Endodermal cell (in vitro differentiated cells): Measurements from ENCODE around the gene ZMYND12. TPM values are rescaled to one million over a fixed set of nuclear protein-coding genes. Genes with fewer than 3 reads are reported as not detected.

Experiments used
- DNase-seq: peaks from one replicate; pipeline ENCODE4 v3.0.0-alpha.2; 2017
- H3K27ac ChIP-seq: 2 replicates; pipeline ENCODE4 v1.5.1; 2013; ENCODE audit warnings: mild to moderate bottlenecking, low read depth, low read length, moderate library complexity
- H3K27me3 ChIP-seq: 2 replicates; pipeline ENCODE4 v1.6.1; 2013; ENCODE audit warnings: mild to moderate bottlenecking, low read length, moderate library complexity; ENCODE audit not compliant: insufficient read depth, control insufficient read depth, poor library complexity, severe bottlenecking
- H3K36me3 ChIP-seq: 2 replicates; pipeline ENCODE4 v1.7.0; 2013; ENCODE audit warnings: mild to moderate bottlenecking, low read length, moderate library complexity; ENCODE audit not compliant: control insufficient read depth, insufficient read depth
- H3K4me1 ChIP-seq: one replicate; pipeline ENCODE4 v1.7.0; 2013; ENCODE audit warnings: low read length; ENCODE audit not compliant: control insufficient read depth, insufficient read depth
- H3K4me3 ChIP-seq: 2 replicates; pipeline ENCODE4 v1.5.1; 2013; ENCODE audit warnings: mild to moderate bottlenecking, low read length, moderate library complexity
- H3K9ac ChIP-seq: 2 replicates; pipeline ENCODE4 v1.6.1; 2013; ENCODE audit warnings: mild to moderate bottlenecking, low read length, moderate library complexity; ENCODE audit not compliant: poor library complexity, severe bottlenecking; ENCODE audit errors: extremely low read depth
- H3K9me3 ChIP-seq: 2 replicates; pipeline ENCODE4 v1.6.1; 2013; ENCODE audit warnings: mild to moderate bottlenecking, low read length, moderate library complexity; ENCODE audit not compliant: control insufficient read depth
- H3K27ac Mint-ChIP-seq: 2 replicates; pipeline ENCODE4 v1.8.0; 2020; ENCODE audit warnings: mixed read lengths
- H3K27me3 Mint-ChIP-seq: 2 replicates; pipeline ENCODE4 v1.8.0; 2021; ENCODE audit warnings: mild to moderate bottlenecking, mixed read lengths; ENCODE audit not compliant: insufficient read depth
- H3K36me3 Mint-ChIP-seq: 2 replicates; pipeline ENCODE4 v1.8.0; 2020; ENCODE audit warnings: low read depth, mixed read lengths
- H3K4me1 Mint-ChIP-seq: 2 replicates; pipeline ENCODE4 v1.8.0; 2020; ENCODE audit warnings: mixed read lengths
- H3K4me3 Mint-ChIP-seq: 2 replicates; pipeline ENCODE4 v1.8.0; 2020; ENCODE audit warnings: mild to moderate bottlenecking, moderate library complexity, mixed read lengths
- H3K9me3 Mint-ChIP-seq: 2 replicates; pipeline ENCODE4 v1.8.0; 2020; ENCODE audit warnings: mild to moderate bottlenecking, mixed read lengths
- CTCF ChIP-seq: fragments of 200-600 bp; sonication (generic); conservative IDR thresholded peaks from 2 replicates; pipeline ENCODE4 v1.5.0; 2021; ENCODE audit warnings: antibody characterized with exemption, mild to moderate bottlenecking
- WGBS, 2 experiments: methylation state at CpG; one replicate each; pipeline versions ENCODE4 v1.1.5 to v1.1.7; 2013; ENCODE audit warnings: missing lambda C conversion rate in 2 of 2, mixed read lengths in 1 of 2; ENCODE audit not compliant: insufficient coverage in 1 of 2, insufficient read length in 1 of 2; 5-methylcytosine and 5-hydroxymethylcytosine counted together
- total RNA-seq, 2 donors: library from RNA; stranded (reverse); fragmentation: NEBNext Ultra II Directional in 1 of 2; extraction: Animal tissue kit (Norgen Biotek cat#: 25700) in 1 of 2; gene quantifications; 2 replicates in 1 of 2; 3 replicates in 1 of 2; pipeline ENCODE4 v1.2.1, GENCODE V29; 2021

The ZMYND12 gene
- total RNA-seq, 2 donors from 2014 or later, result 0.44 to 1.1 TPM

- H3K27ac Mint-ChIP-seq, result no peak overlapping the region
- no peaks in the 10 kb centered on the region for H3K27me3 Mint-ChIP-seq
- Histone ChIP-seq H3K4me3 (no peak overlapping the region), H3K4me1 (no peaks in the 10 kb centered on the region), H3K9me3 (no peaks in the 10 kb centered on the region), H3K36me3 (no peaks in the 10 kb centered on the region), H3K27ac (no peak overlapping the region), H3K27me3 (no peaks in the 10 kb centered on the region), H3K9ac (no peak overlapping the region)
- 82 to 90% methylated on average over 2 of the region's 2 CpGs for WGBS, 2 experiments
- H3K4me1 Mint-ChIP-seq, result no peaks in the 10 kb centered on the region
- H3K9me3 Mint-ChIP-seq, result no peaks in the 10 kb centered on the region
- H3K36me3 Mint-ChIP-seq, result no peaks in the 10 kb centered on the region
- no peak for TF ChIP-seq CTCF
- no peak overlapping the region for H3K4me3 Mint-ChIP-seq
- no peak for DNase-seq
These were observed 15.9 kb downstream of the ZMYND12 start for GRCh38 chr1:42439940-42440339.

- H3K27ac Mint-ChIP-seq, result no peak overlapping the region
- Histone ChIP-seq H3K36me3 (no peaks in the 10 kb centered on the region), H3K4me1 (peaks cover 4% of the 10 kb centered on the region), H3K27me3 (no peaks in the 10 kb centered on the region), H3K27ac (no peak overlapping the region), H3K9me3 (no peaks in the 10 kb centered on the region), H3K4me3 (no peak overlapping the region), H3K9ac (no peak overlapping the region)
- H3K9me3 Mint-ChIP-seq, result no peaks in the 10 kb centered on the region
- no peak overlapping the region for H3K4me3 Mint-ChIP-seq
- TF ChIP-seq CTCF, result no peak
- H3K4me1 Mint-ChIP-seq, result peaks cover 12% of the 10 kb centered on the region
- no peaks in the 10 kb centered on the region for H3K27me3 Mint-ChIP-seq
- DNase-seq, result no peak
- WGBS, 2 experiments, result 60 to 86% methylated on average over 1 to 4 of the region's 4 CpGs
- H3K36me3 Mint-ChIP-seq, result no peaks in the 10 kb centered on the region
These were observed 21.5 kb downstream of the ZMYND12 start for GRCh38 chr1:42434340-42434739.

GRCh38 chr1:42433369-42433768 lies 22.5 kb downstream of the ZMYND12 start:
- no peaks in the 10 kb centered on the region for H3K27me3 ChIP-seq
- H3K27ac ChIP-seq, result no peak overlapping the region
- DNase-seq, result no peak
- no peaks in the 10 kb centered on the region for H3K27me3 Mint-ChIP-seq
- no peak overlapping the region for H3K4me3 ChIP-seq
- no peaks in the 10 kb centered on the region for H3K9me3 Mint-ChIP-seq
- H3K27ac Mint-ChIP-seq, result no peak overlapping the region
- no peaks in the 10 kb centered on the region for H3K36me3 ChIP-seq
- TF ChIP-seq CTCF, result no peak
- H3K4me3 Mint-ChIP-seq, result no peak overlapping the region
- H3K4me1 Mint-ChIP-seq, result peaks cover 12% of the 10 kb centered on the region
- 89 to 93% methylated on average over 5 to 6 of the region's 6 CpGs for WGBS, 2 experiments
- no peaks in the 10 kb centered on the region for H3K36me3 Mint-ChIP-seq
- peaks cover 4% of the 10 kb centered on the region for H3K4me1 ChIP-seq
- H3K9ac ChIP-seq, result no peak overlapping the region
- H3K9me3 ChIP-seq, result no peaks in the 10 kb centered on the region
